Activated CD4-positive, alpha-beta memory T cell treated with anti-CD3 and anti-CD28 coated beads for 36 hours (primary cell): ENCODE results near the gene EPB41L5. TPM values are rescaled to one million over a fixed set of nuclear protein-coding genes. Genes with fewer than 3 reads are reported as not detected.
A peak's percentile ranks its signal among the peaks of the same experiment; 100 is the strongest.
"Not testable (repeated sequence)": the region's sequence is repeated elsewhere in the genome, so short reads cannot be mapped to it uniquely, and the experiment has no call there.

Experiments used
- CTCF ChIA-PET: fragments of 350-600 bp; sonication (Branson Sonifier 250); formaldehyde crosslinking; loops from one replicate; lab custom pipeline; 2021; ENCODE audit warnings: antibody characterized with exemption, inconsistent platforms; lab: Charles Lee
- POLR2A ChIA-PET: fragments of 350-600 bp; sonication (Branson Sonifier 250); formaldehyde crosslinking; loops from one replicate; lab custom pipeline; 2021; ENCODE audit warnings: antibody characterized with exemption; lab: Charles Lee
- DNase-seq: peaks from one replicate; pipeline ENCODE4 v3.0.0-alpha.2; 2020
- H3K27ac Mint-ChIP-seq: one replicate; pipeline ENCODE4 v1.8.0; 2021; ENCODE audit warnings: mixed read lengths
- H3K27me3 Mint-ChIP-seq: one replicate; pipeline ENCODE4 v1.8.0; 2021; ENCODE audit warnings: mixed read lengths
- H3K36me3 Mint-ChIP-seq: one replicate; pipeline ENCODE4 v1.8.0; 2021; ENCODE audit warnings: mixed read lengths
- H3K4me1 Mint-ChIP-seq: one replicate; pipeline ENCODE4 v1.8.0; 2021; ENCODE audit warnings: low read depth, mixed read lengths
- H3K4me3 Mint-ChIP-seq: one replicate; pipeline ENCODE4 v1.8.0; 2021; ENCODE audit warnings: mild to moderate bottlenecking, mixed read lengths
- H3K9me3 Mint-ChIP-seq: one replicate; pipeline ENCODE4 v1.8.0; 2021; ENCODE audit warnings: mixed read lengths
- intact Hi-C: fragments of 100-400 bp; cut with micrococcal nuclease; formaldehyde crosslinking; loops from one replicate; pipeline ENCODE4 v1.15.1; 2023
- total RNA-seq, 2 experiments: library from RNA; stranded (reverse); gene quantifications; one replicate each; pipeline ENCODE4 v1.2.3, GENCODE V29; 2021

EPB41L5 gene
- 1 to 10 TPM; 2.5 to 2.7 TPM for total RNA-seq

GRCh38 chr2:120012771-120013596 is at the start of gene EPB41L5:
EPB41L5 (plus strand) TSS chr2:120013077; CDS start chr2:120019085, 6,008 bp downstream.
- Mint-ChIP-seq H3K9me3 (no peaks in the 10 kb centered on the region), H3K27me3 (peaks cover 1% of the 10 kb centered on the region), H3K4me1 (peaks cover 10% of the 10 kb centered on the region), H3K4me3 (peak within 1 kb of the TSS; percentile 73), H3K36me3 (no peaks in the 10 kb centered on the region), H3K27ac (no peak within 1 kb of the TSS)
- ChIA-PET POLR2A (interaction anchor here (0.5 to 0.9 kb wide), 3 partner anchors 164 to 334 kb away, joined by 3 read pairs; partner anchors contain the start of gene TMEM177), CTCF (interaction anchor here (1.8 to 2.0 kb wide), 3 partner anchors 14 to 301 kb away, joined by 5 to 17 read pairs (median 7); no protein-coding TSS in a partner anchor)
- DNase-seq = peak; percentile 87
- intact Hi-C loops = loop anchor here (1.0 to 5.0 kb wide), 5 partner anchors 164 to 646 kb away; partner anchors contain the start of genes C2orf76, DBI and TMEM177

GRCh38 chr2:119981896-119982295 is 31.0 kb upstream of the EPB41L5 start:
- CTCF ChIA-PET = no interaction called here
- POLR2A ChIA-PET = no interaction called here
- Mint-ChIP-seq H3K36me3 (peaks cover 2% of the 10 kb centered on the region), H3K9me3 (no peaks in the 10 kb centered on the region), H3K4me3 (no peak overlapping the region), H3K27ac (no peak overlapping the region), H3K27me3 (no peaks in the 10 kb centered on the region), H3K4me1 (no peaks in the 10 kb centered on the region)
- intact Hi-C loops = loop anchor here (5.0 kb wide), 1 partner anchor 35 kb away; no protein-coding TSS in a partner anchor
- no peak for DNase-seq

- H3K4me1 Mint-ChIP-seq = no peaks in the 10 kb centered on the region
- intact Hi-C loops = loop anchor here (5.0 kb wide), 1 partner anchor 35 kb away; no protein-coding TSS in a partner anchor
- no peaks in the 10 kb centered on the region for H3K36me3 Mint-ChIP-seq
- no peaks in the 10 kb centered on the region for H3K27me3 Mint-ChIP-seq
- ChIA-PET POLR2A (no interaction called here), CTCF (no interaction called here)
- H3K27ac Mint-ChIP-seq = no peak overlapping the region
- DNase-seq = no peak
- no peaks in the 10 kb centered on the region for H3K9me3 Mint-ChIP-seq
- H3K4me3 Mint-ChIP-seq = no peak overlapping the region
These were observed 30.4 kb upstream of the EPB41L5 start for GRCh38 chr2:119982506-119982905.

- Mint-ChIP-seq H3K4me1 (no peaks in the 10 kb centered on the region), H3K4me3 (no peak overlapping the region), H3K27me3 (no peaks in the 10 kb centered on the region), H3K9me3 (no peaks in the 10 kb centered on the region), H3K27ac (no peak overlapping the region), H3K36me3 (no peaks in the 10 kb centered on the region)
- intact Hi-C loops = loop anchor here (5.0 kb wide), 1 partner anchor 36 kb away; no protein-coding TSS in a partner anchor
- POLR2A ChIA-PET = no interaction called here
- CTCF ChIA-PET = no interaction called here
- no peak for DNase-seq
These were observed 29.8 kb upstream of the EPB41L5 start for GRCh38 chr2:119983108-119983507.

GRCh38 chr2:119996148-119996547 is 16.7 kb upstream of the EPB41L5 start:
- POLR2A ChIA-PET = no interaction called here
- CTCF ChIA-PET = no interaction called here
- peaks cover 1% of the 10 kb centered on the region for H3K27me3 Mint-ChIP-seq
- no peaks in the 10 kb centered on the region for H3K9me3 Mint-ChIP-seq
- no peak for DNase-seq
- no peak overlapping the region for H3K27ac Mint-ChIP-seq
- no peaks in the 10 kb centered on the region for H3K36me3 Mint-ChIP-seq
- H3K4me1 Mint-ChIP-seq = no peaks in the 10 kb centered on the region
- intact Hi-C loops = no loop called here
- no peak overlapping the region for H3K4me3 Mint-ChIP-seq

GRCh38 chr2:119996896-119997891 is 15.7 kb upstream of the EPB41L5 start:
- CTCF ChIA-PET, H3K36me3 Mint-ChIP-seq, H3K27ac Mint-ChIP-seq, H3K27me3 Mint-ChIP-seq, DNase-seq, H3K4me1 Mint-ChIP-seq, H3K9me3 Mint-ChIP-seq, H3K4me3 Mint-ChIP-seq, intact Hi-C loops, POLR2A ChIA-PET: not testable (repeated sequence)

- Mint-ChIP-seq H3K9me3 (no peaks in the 10 kb centered on the region), H3K27ac (no peak overlapping the region), H3K36me3 (no peaks in the 10 kb centered on the region), H3K4me3 (no peak overlapping the region), H3K4me1 (no peaks in the 10 kb centered on the region), H3K27me3 (no peaks in the 10 kb centered on the region)
- CTCF ChIA-PET = no interaction called here
- no peak for DNase-seq
- POLR2A ChIA-PET = no interaction called here
- intact Hi-C loops = no loop called here
These were observed 11.4 kb upstream of the EPB41L5 start for GRCh38 chr2:120001471-120001870.

- H3K27me3 Mint-ChIP-seq = no peaks in the 10 kb centered on the region
- H3K27ac Mint-ChIP-seq = no peak overlapping the region
- no peak for DNase-seq
- H3K9me3 Mint-ChIP-seq = no peaks in the 10 kb centered on the region
- CTCF ChIA-PET = interaction anchor here (1.1 kb wide), 1 partner anchor 171 kb away, joined by 3 read pairs; no protein-coding TSS in a partner anchor
- POLR2A ChIA-PET = no interaction called here
- H3K36me3 Mint-ChIP-seq = no peaks in the 10 kb centered on the region
- H3K4me3 Mint-ChIP-seq = no peak overlapping the region
- intact Hi-C loops = no loop called here
- H3K4me1 Mint-ChIP-seq = no peaks in the 10 kb centered on the region
These were observed 8.6 kb upstream of the EPB41L5 start for GRCh38 chr2:120004254-120004653.

- ChIA-PET POLR2A (interaction anchor here (0.7 kb wide), 1 partner anchor 34 kb away, joined by 3 read pairs; no protein-coding TSS in a partner anchor), CTCF (no interaction called here)
- no peaks in the 10 kb centered on the region for H3K4me1 Mint-ChIP-seq
- no peaks in the 10 kb centered on the region for H3K27me3 Mint-ChIP-seq
- no peaks in the 10 kb centered on the region for H3K36me3 Mint-ChIP-seq
- no peak for DNase-seq
- H3K4me3 Mint-ChIP-seq = no peak overlapping the region
- no peak overlapping the region for H3K27ac Mint-ChIP-seq
- intact Hi-C loops = no loop called here
- H3K9me3 Mint-ChIP-seq = no peaks in the 10 kb centered on the region
These were observed 6.9 kb upstream of the EPB41L5 start for GRCh38 chr2:120005834-120006521.

GRCh38 chr2:120007851-120008250 is 5.0 kb upstream of the EPB41L5 start:
- no peak for DNase-seq
- H3K9me3 Mint-ChIP-seq = no peaks in the 10 kb centered on the region
- CTCF ChIA-PET = no interaction called here
- H3K4me1 Mint-ChIP-seq = peaks cover 5% of the 10 kb centered on the region
- no peak overlapping the region for H3K4me3 Mint-ChIP-seq
- no peak overlapping the region for H3K27ac Mint-ChIP-seq
- POLR2A ChIA-PET = no interaction called here
- H3K36me3 Mint-ChIP-seq = no peaks in the 10 kb centered on the region
- H3K27me3 Mint-ChIP-seq = peaks cover 1% of the 10 kb centered on the region
- intact Hi-C loops = no loop called here

- DNase-seq = no peak
- peaks cover 1% of the 10 kb centered on the region for H3K27me3 Mint-ChIP-seq
- peaks cover 10% of the 10 kb centered on the region for H3K4me1 Mint-ChIP-seq
- intact Hi-C loops = loop anchor here (1.0 to 5.0 kb wide), 4 partner anchors 164 to 645 kb away; partner anchors contain the start of genes C2orf76 and DBI
- H3K9me3 Mint-ChIP-seq = no peaks in the 10 kb centered on the region
- H3K36me3 Mint-ChIP-seq = no peaks in the 10 kb centered on the region
- ChIA-PET POLR2A (interaction anchor here (0.9 kb wide), 1 partner anchor 164 kb away, joined by 3 read pairs; no protein-coding TSS in a partner anchor), CTCF (interaction anchor here (1.8 to 2.0 kb wide), 3 partner anchors 14 to 301 kb away, joined by 5 to 17 read pairs (median 7); no protein-coding TSS in a partner anchor)
- H3K4me3 Mint-ChIP-seq = peak overlapping the region; percentile 73
- no peak overlapping the region for H3K27ac Mint-ChIP-seq
These were observed 514 bp upstream of the EPB41L5 start for GRCh38 chr2:120012363-120012762.
